GM19372 (cell line): Measurements from ENCODE around the gene ADD2.
"Not testable (repeated sequence)": the region's sequence is repeated elsewhere in the genome, so short reads cannot be mapped to it uniquely, and the experiment has no call there.

Source experiments
- ATAC-seq: cut with Tn5 transposase; IDR thresholded peaks from one replicate; pipeline ENCODE4 v1.9.1; 2021; ENCODE audit warnings: mild to moderate bottlenecking, low read depth, moderate library complexity; ENCODE audit not compliant: unreplicated experiment

ADD2 gene

DNA sequence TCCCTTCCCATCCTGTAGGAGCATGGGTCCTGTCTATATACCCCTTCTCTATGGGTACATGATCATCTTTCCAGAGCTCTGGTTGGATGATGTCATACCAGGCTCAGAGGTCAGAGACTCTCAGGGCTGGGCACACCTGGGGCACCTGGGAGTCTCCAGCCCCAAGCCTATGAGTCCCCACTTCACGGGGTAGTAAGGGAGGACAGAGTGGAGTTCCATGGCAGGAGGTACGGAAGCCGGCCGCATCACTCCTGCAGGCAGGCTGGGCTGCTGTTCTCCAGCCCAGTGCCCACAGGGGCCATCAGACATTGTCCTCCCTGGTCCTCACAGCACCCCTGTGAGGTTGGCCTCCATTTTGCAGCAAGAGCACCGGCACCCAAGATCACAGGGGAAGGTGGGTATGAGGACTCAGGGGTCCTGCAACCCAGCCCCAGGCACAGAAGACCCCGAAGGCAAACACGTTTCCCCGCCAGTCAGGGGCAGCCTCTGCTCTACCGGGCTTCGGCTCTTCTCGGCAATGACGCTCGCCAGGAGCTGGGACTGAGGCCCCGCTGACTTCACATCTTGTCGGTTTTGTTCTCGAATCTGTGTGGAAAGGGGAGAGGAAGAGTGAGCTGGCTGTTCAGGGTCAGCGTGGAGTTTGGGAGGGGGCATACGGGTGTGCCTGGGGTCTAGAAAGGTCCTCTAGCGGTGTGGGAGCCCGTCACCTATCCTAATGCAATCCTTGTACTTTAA lies 91.5 kb downstream of the ADD2 start:
- ATAC-seq = no peak

DNA sequence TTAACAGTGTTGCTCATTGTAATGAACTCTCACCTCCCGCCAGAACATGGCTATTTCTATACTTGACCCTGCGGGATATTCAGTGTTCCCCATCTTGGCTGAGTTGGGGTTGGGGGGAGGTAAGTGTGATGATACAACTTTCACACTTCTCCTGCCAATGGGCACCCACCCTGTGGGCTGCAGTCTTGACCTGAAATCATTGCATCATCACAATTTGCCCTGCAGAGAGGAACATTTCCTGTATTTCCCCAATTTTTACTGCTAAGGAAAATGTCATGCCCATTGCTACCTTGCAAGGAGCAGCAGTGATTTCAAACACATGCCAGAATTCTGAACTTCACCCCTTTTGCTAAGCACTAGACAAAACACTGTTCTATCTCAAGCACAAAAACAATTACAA lies 92.1 kb downstream of the ADD2 start:
- no peak for ATAC-seq

DNA sequence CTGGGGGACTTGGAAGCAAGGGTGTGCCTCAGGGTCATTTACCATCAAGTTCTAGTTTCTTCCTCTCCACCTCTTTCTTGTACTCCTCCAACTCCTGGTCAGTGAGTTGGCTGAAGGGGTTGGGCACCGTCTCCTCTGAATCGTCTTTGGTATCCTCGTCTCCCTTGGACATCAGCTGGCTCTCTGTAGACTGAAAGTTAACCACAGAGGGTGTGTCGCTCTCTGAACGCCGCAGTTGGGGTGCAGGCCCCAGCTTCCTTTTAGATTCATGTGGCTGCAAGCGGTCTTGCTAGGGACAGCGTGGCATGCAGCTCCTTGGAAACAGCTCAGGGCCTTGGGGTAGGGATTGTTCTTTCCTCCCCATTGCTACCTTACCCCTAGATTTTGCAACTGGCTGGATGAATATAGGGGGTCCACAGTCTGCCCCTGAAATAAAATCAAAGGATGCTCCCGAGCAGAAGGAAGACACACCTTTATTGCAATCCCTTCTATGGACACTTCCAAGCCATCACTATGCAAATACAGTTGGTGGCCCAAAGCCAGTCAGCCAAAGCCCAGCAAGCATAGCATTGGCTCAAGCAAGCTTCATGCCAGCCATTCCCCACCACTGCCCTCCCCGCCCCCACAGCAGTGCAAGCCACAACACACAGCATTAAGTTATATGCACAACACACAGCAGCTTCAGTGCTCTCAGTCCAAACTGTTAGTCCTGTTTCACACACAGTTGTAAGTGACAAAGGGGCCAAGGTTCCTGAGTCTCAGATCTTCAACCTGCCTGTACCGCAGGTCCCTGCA lies 93.2 kb downstream of the ADD2 start:
- no peak for ATAC-seq

GRCh38 chr2:70673041-70673647 lies 94.9 kb downstream of the ADD2 start:
- ATAC-seq = no peak

GRCh38 chr2:70671092-70671675 lies 96.8 kb downstream of the ADD2 start:
- ATAC-seq = no peak

DNA sequence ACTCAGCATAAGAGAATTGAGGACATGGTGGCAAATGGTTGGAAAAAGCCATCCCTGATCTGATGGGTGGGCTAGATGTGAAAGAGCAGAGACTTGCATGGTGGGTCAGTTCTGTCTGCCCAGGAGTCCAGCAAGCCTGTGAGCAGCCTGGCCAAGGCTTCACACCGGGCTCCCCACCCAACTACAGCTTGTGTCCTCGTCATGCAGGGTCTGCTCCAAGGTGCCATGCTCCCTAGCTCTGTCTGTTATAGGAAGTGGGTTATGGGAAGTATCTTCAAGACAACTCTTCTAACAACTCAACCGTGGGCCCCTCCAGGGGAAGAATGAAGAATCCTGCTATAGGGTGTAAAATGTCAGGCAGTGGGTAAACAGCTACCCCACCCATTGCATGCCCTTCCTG lies 97.4 kb downstream of the ADD2 start:
- ATAC-seq = no peak

- no peak for ATAC-seq
Observed at GRCh38 chr2:70670202-70670601, 97.8 kb downstream of the ADD2 start.

DNA sequence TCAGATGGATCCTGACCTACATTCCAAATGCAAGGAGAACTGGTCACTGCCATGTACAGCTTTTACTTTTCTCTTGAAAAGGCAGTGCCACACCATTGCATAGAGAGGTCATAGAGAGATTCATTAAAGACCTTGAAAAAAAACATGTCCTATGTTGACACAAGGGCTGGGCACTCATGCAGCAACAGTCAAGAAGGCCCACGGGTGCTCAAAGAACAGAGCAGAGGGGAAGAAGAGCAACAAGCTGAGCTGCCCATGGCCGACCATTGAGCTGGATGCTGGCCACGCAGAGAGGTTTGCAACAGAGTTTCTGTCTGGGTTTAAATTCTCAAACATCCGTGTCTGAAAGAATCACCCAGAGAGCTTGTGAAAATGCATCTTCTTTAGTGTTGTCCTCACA lies 99.1 kb downstream of the ADD2 start:
- ATAC-seq = no peak

DNA sequence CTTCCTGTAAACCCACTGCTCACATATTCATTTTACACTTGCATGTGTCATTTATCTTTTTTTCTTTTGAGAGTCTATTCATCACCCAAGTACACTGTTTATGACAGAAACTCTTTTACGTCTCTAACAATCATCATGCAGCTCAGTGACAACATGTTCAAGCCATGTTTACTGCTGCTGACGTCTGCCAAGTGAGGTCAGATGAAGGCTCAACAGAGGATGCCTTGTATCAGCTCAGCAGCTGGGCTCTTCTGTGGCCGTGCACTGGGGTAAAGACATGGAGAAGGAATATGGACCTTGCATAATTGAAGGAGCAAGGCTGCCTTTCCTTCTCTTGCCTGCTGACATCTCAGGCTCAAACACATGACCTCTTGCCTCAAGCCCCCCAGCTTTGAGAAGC lies 99.6 kb downstream of the ADD2 start:
- no peak for ATAC-seq

DNA sequence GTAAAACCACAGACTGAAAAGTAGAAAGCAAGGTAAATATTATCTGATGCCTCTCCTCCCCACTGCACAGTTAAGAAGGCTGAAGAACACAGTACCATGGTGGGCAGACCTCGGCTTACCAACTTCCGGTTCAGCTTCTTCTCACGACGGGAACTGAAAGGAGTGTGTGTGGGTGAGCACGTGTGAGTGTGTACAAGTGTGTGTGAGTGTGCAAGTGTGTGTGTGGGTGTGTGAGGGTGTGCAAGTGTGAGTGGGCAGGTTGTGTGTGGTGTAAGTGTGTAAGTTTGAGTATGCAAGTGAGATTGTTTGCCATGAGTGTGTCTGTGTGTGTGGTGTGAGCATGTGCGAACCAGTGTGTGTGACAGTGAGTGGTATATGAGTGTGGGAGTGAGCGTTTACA lies 103.5 kb downstream of the ADD2 start:
- no peak for ATAC-seq

GRCh38 chr2:70663411-70663810 lies 104.6 kb downstream of the ADD2 start:
- ATAC-seq = no peak

DNA sequence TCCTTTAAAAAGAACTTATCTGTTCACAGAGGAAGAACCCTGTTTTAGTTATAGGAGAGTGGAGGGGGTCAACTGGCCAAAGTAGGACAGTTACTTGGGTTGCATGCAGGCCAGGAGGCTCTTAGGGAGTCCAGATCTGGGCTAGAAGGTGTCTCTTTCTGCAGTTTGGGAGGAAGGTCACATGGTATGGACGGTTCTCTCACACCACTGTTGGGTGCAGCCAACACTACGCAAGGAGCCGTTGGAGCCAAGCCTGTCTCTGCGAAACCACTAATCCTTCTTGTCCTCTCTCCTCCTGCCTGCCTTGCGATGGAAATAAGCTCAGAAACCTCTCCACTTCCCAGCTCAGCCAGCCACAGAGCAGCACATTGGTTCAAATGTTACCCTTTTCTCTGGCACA lies 108.4 kb downstream of the ADD2 start:
- ATAC-seq = no peak

DNA sequence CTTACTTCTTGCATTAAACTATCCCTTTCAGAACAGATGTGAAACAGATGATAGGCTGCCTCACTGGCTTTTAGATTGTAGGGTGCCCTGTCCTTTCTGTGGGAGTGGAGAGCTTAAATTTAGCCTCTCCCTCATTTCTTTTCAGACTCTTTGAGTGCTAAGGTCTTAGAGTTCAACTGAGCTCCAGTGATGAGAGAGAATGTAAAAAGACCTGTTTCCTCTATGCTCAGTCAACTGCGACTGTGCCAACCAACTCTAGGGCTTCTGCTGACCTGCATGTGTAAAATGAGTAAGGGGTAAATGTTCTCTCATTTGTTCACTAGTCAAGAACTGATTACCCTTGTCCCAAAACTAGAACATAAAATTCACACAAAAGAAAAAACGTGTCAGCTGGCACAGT lies 109.5 kb downstream of the ADD2 start:
- ATAC-seq = no peak

DNA sequence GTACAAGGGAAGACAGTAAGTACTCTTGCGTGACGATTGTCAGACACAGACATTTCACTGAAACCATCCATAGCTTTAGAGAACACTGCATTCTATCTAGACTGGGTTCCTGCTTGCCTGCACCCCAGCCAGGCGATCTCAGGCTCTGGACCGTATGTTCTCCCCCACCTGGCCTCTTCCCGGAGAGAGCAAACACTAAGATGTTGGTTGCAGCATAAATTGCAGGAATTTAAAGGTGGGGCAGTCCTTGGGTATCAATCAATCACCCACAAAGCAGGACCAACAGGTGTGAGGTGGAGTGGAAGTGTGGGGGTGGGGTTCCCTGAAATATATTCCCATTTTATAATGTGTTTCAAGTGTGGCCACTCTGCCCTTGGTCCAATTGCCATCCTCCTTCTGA lies 110.8 kb downstream of the ADD2 start:
- ATAC-seq = no peak

- no peak for ATAC-seq
Observed at GRCh38 chr2:70656421-70657010, 111.5 kb downstream of the ADD2 start.

DNA sequence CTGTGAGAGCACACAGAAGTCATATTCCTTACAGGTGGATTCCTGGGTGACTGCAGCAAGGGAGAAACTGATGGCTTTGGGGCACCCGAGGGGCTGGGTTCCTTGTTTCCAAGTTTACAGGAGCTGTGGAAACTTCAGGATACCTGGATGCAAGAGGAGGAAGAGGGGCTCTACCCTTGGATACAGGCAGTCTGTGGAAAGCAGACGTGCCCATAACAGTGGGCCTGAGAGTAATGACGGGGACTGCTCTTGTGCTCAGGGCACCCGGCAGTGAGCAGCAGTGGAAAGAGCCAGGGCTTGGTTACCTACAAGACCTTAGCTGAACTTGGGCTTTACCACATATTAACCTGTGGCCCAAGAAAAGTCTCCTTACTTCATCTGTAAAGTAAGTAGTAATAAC lies 112.2 kb downstream of the ADD2 start:
- no peak for ATAC-seq

- ATAC-seq = not testable (repeated sequence)
Observed at GRCh38 chr2:70655211-70655610, 112.8 kb downstream of the ADD2 start.

GRCh38 chr2:70651727-70652126 lies 116.3 kb downstream of the ADD2 start:
- ATAC-seq = no peak

DNA sequence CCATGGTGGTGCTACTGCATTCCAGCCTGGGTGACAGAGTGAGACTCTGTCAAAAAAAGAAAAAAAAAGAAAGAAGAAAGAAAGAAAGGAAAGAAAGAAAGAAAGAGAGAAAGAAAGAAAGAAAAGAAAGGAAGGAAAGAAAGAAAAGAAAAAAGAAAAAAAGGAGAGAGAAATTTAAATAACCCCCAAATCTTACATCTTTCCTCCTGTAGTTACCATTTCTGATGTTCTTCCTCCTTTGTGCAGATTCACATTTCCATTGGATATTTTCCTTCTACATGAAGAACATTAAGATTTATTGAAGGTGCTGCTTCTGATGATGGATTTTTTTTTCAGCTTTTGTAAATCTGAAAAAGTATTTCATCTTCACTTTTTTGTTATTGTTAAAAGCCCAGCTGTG lies 117.0 kb downstream of the ADD2 start:
- ATAC-seq = no peak

DNA sequence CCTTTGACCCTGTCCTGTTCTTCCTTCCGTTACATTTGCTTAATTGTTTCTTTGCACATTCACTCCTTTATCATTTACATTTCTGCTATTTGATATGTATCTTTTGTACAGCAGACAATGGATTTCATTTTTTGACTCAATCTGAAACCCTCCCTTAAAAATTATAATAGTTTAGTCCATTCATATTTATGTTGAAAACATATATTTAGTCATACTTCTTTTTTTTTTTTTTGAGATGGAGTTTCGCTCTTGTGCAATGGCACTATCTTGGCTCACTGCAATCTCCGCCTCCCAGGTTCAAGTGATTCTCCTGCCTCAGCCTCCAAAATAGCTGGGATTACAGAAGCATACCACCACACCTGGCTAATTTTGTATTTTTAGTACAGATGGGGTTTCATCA lies 119.0 kb downstream of the ADD2 start:
- ATAC-seq = no peak

DNA sequence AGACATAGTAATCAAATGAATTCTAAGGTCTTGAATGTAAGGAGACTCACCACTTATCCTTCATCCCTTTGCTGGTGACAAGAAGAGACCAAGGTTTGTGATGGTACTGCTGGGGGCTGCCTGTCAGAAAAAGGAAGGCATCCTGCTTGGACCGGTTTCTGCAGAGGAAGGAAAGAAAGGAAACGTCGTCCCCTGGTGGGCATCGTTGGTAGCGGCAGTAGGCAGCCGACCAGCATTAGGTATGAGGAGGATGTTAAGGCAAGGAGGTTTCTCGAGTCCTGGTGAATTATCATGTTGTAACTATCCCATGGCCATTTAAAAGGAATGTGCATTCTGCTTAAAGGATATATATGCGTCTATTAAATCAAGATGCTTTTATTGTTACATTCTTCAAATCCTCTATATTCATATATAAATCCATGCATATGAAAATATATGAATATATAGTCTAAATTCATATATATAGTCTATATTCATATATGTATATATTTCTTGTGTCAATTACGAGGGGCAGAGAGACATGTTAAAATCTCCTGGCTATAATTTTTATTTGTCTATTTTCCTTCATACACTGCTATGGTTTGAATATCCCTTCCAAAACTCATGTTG lies 120.0 kb downstream of the ADD2 start:
- ATAC-seq = no peak
